ENCODE data around the gene WDR13.

DNA sequence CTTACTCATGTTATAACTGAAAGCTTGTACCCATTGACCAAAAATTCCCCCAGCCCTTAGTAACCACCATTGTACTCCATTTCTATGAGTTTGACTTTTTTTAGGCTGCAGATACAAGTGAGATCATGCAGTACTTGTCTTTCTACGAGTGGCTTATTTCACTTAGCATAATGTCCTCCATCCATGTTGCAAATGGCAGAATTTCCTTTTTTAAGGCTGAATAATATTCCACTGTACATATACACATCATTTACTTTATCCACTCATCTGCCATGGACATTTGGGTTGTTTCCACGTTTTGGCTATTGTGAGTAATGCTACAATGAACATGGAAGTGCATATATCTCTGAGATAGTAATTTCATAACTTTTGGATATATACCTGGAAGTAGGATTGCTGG, 12.6 kb upstream of the WDR13 start:
- TF ChIP-seq, protein P1, sequence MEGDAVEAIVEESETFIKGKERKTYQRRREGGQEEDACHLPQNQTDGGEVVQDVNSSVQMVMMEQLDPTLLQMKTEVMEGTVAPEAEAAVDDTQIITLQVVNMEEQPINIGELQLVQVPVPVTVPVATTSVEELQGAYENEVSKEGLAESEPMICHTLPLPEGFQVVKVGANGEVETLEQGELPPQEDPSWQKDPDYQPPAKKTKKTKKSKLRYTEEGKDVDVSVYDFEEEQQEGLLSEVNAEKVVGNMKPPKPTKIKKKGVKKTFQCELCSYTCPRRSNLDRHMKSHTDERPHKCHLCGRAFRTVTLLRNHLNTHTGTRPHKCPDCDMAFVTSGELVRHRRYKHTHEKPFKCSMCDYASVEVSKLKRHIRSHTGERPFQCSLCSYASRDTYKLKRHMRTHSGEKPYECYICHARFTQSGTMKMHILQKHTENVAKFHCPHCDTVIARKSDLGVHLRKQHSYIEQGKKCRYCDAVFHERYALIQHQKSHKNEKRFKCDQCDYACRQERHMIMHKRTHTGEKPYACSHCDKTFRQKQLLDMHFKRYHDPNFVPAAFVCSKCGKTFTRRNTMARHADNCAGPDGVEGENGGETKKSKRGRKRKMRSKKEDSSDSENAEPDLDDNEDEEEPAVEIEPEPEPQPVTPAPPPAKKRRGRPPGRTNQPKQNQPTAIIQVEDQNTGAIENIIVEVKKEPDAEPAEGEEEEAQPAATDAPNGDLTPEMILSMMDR (IDR thresholded peaks at IDR 0.05) = no peak
- no peak for TF ChIP-seq POLR2A (IDR thresholded peaks at IDR 0.05)
